Neural cell (in vitro differentiated cells): Measurements from ENCODE around the gene ANAPC2. TPM values are rescaled to one million over a fixed set of nuclear protein-coding genes. Genes with fewer than 3 reads are reported as not detected.

Experiments
- H2AFZ ChIP-seq: fragments of 200-600, 300-800 bp; sonication (generic), shearing (Covaris generic); 2 replicates; pipeline ENCODE4 v1.6.0; 2014; ENCODE audit warnings: low read depth, mild to moderate bottlenecking, antibody characterized with exemption, low read length, moderate library complexity
- H3F3A ChIP-seq: fragments of 200-600 bp; shearing (Covaris generic); 2 replicates; pipeline ENCODE4 v1.6.1; 2016; ENCODE audit warnings: mild to moderate bottlenecking, moderate library complexity, mixed read lengths, antibody characterized with exemption, low read length; ENCODE audit not compliant: insufficient read depth, poor library complexity, severe bottlenecking
- H3K27ac ChIP-seq: fragments of 200-600, 300-800 bp; sonication (generic), shearing (Covaris generic); 2 replicates; pipeline ENCODE4 v1.5.1; 2014; ENCODE audit warnings: mild to moderate bottlenecking, low read length, moderate library complexity
- H3K27me3 ChIP-seq: fragments of 300-800, 200-600 bp; sonication (generic), shearing (Covaris generic); 2 replicates; pipeline ENCODE4 v1.6.0; 2014; ENCODE audit warnings: mild to moderate bottlenecking, low read depth, low read length, moderate library complexity; ENCODE audit not compliant: insufficient read depth
- H3K36me3 ChIP-seq: fragments of 300-800, 200-600 bp; sonication (generic), shearing (Covaris generic); 2 replicates; pipeline ENCODE4 v1.5.1; 2014; ENCODE audit warnings: mild to moderate bottlenecking, antibody characterized with exemption, low read length, moderate library complexity; ENCODE audit not compliant: insufficient read depth
- H3K4me2 ChIP-seq: fragments of 300-800, 200-600 bp; sonication (generic), shearing (Covaris generic); 2 replicates; pipeline ENCODE4 v1.6.0; 2014; ENCODE audit warnings: mild to moderate bottlenecking, low read length
- H3K4me3 ChIP-seq: fragments of 300-800, 200-600 bp; sonication (generic), shearing (Covaris generic); 2 replicates; pipeline ENCODE4 v1.5.1; 2014; ENCODE audit warnings: mild to moderate bottlenecking, low read length, moderate library complexity
- H3K79me2 ChIP-seq: fragments of 200-600 bp; shearing (Covaris generic); replicated peaks from 2 replicates; pipeline ENCODE4 v1.6.0; 2014; ENCODE audit warnings: mild to moderate bottlenecking, low read length, moderate library complexity; ENCODE audit not compliant: insufficient read depth
- H3K9ac ChIP-seq: fragments of 300-800, 200-600 bp; sonication (generic), shearing (Covaris generic); 2 replicates; pipeline ENCODE4 v1.6.1; 2016; ENCODE audit warnings: mild to moderate bottlenecking, low read length, mixed read lengths
- H3K9me2 ChIP-seq: fragments of 200-600 bp; shearing (Covaris generic); 2 replicates; pipeline ENCODE4 v1.6.1; 2016; ENCODE audit warnings: mild to moderate bottlenecking, low read length, mixed read lengths; ENCODE audit not compliant: insufficient read depth
- H3K9me3 ChIP-seq: fragments of 200-600, 300-800 bp; sonication (generic), shearing (Covaris generic); 2 replicates; pipeline ENCODE4 v1.6.1; 2016; ENCODE audit warnings: mild to moderate bottlenecking, mixed run types, low read length, moderate library complexity, mixed read lengths
- H4K20me1 ChIP-seq: fragments of 200-600 bp; shearing (Covaris generic); 2 replicates; pipeline ENCODE4 v1.6.1; 2016; ENCODE audit warnings: mild to moderate bottlenecking, mixed run types; ENCODE audit not compliant: insufficient read depth
- EP300 ChIP-seq: fragments of 450-650 bp; conservative IDR thresholded peaks from 2 replicates; pipeline ENCODE4 v1.6.1; 2014; ENCODE audit warnings: antibody characterized with exemption, mild to moderate bottlenecking, moderate library complexity; ENCODE audit not compliant: poor library complexity, severe bottlenecking
- EZH2 ChIP-seq: fragments of 200-600, 300-800 bp; shearing (Covaris generic), sonication (generic); IDR thresholded peaks from 2 replicates; pipeline ENCODE4 v1.6.1; 2014; ENCODE audit warnings: antibody characterized with exemption, low read length, borderline replicate concordance, mild to moderate bottlenecking; ENCODE audit not compliant: insufficient read depth, poor library complexity, severe bottlenecking
- MXI1 ChIP-seq: fragments of 450-650 bp; conservative IDR thresholded peaks from 2 replicates; pipeline ENCODE4 v1.6.1; 2014; ENCODE audit warnings: antibody characterized with exemption, mild to moderate bottlenecking; ENCODE audit not compliant: poor library complexity, severe bottlenecking
- POLR2AphosphoS5 ChIP-seq: IDR thresholded peaks from 2 replicates; pipeline ENCODE4 v1.6.1; 2012
- RAD21 ChIP-seq: fragments of 450-650 bp; conservative IDR thresholded peaks from 2 replicates; pipeline ENCODE4 v1.6.1; 2014; ENCODE audit warnings: antibody characterized with exemption, mild to moderate bottlenecking, moderate library complexity
- SMC3 ChIP-seq: fragments of 450-650 bp; conservative IDR thresholded peaks from 2 replicates; pipeline ENCODE4 v1.6.1; 2014; ENCODE audit warnings: antibody characterized with exemption, mild to moderate bottlenecking, moderate library complexity; ENCODE audit not compliant: poor library complexity
- TAF1 ChIP-seq: IDR thresholded peaks from 2 replicates; pipeline ENCODE4 v1.6.1; 2012; ENCODE audit warnings: low read depth
- polyA plus RNA-seq: library from polyadenylated mRNA; depleted of rRNA; stranded (reverse); fragments of >200 nt; gene quantifications from 2 replicates; pipeline ENCODE4 v1.2.3, GENCODE V29; 2014
- TF ChIP-seq, protein P1 (sequence below): fragments of 450-650 bp; IDR thresholded peaks from 2 replicates; pipeline ENCODE4 v1.5.1; 2014; ENCODE audit warnings: antibody characterized with exemption, mild to moderate bottlenecking, moderate library complexity; ENCODE audit not compliant: poor library complexity, severe bottlenecking
- TF ChIP-seq, protein P2 (sequence below): IDR thresholded peaks from 2 replicates; pipeline ENCODE4 v1.6.1; 2012; ENCODE audit warnings: borderline replicate concordance

The ANAPC2 gene
- polyA plus RNA-seq, 1 donor from 2014 or later, result 38.1 TPM

DNA sequence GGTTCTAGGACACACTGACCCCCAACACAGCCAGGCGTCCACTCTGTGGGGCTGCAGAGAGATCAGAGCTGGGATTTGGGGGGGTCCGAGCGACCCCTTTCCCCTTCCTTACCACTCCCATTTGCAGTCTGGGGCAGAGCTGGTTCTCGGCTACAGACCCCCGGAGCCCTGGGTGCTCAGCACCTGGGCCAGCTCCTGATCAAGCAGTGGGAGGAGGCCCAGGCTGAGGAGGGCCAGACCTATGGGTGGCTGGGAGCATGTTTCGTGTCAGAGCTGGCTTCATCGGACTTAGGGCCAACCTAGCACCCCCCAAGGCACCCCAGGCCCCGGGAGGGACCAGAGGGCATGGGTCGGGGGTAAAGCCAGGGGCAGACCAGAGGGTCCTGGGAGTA lies 41.8 kb downstream of the ANAPC2 start:
- no peaks in the 10 kb centered on the region for H3K36me3 ChIP-seq
- H3K9me2 ChIP-seq, result no peaks in the 10 kb centered on the region
- H3K27ac ChIP-seq, result no peak overlapping the region
- H3K27me3 ChIP-seq, result peaks cover 26% of the 10 kb centered on the region
- H3F3A ChIP-seq, result no peaks in the 10 kb centered on the region
- H4K20me1 ChIP-seq, result no peaks in the 10 kb centered on the region
- no peaks in the 10 kb centered on the region for H3K79me2 ChIP-seq
- no peak overlapping the region for H3K4me2 ChIP-seq
- no peak overlapping the region for H2AFZ ChIP-seq
- no peak for TF ChIP-seq MXI1
- TF ChIP-seq EZH2, result no peak
- no peaks in the 10 kb centered on the region for H3K9me3 ChIP-seq
- no peak overlapping the region for H3K9ac ChIP-seq
- no peak overlapping the region for H3K4me3 ChIP-seq

DNA sequence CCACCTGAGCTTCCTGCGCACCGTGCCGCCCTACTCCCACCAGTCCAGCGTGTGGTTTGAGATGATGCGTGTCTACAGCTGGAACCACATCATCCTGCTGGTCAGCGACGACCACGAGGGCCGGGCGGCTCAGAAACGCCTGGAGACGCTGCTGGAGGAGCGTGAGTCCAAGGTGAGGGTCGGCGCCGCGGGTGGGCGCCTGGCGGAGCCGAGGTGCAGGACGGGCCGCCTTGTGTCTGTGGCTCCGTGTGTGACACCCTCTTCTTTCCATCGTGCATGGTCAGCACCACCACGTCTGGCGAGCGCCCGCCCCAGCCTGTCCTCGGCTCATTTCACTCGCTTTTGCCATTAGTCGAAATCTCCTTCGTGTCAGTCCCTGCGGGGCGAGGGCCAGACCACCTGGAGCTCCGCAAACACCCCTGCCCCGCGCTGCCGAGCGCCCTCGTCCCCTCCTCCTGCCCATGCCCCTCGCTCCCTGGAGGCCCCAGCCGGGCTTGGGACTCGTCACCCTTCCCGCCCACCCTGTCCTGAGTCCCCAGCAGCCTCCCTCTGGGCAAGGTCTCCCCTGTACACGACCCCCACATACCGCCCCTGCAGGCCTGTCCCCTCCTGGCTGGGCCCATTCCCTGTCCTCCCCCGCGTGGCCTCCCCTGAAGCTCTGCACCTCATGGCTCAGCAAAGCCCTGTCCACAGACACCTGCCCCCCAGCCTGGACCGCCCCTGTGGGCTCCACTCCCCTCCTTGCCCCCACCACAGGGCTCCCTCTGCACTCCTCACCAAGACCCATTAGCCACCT lies 42.4 kb downstream of the ANAPC2 start:
- H3K27ac ChIP-seq, result no peak overlapping the region
- H3K4me3 ChIP-seq, result no peak overlapping the region
- no peaks in the 10 kb centered on the region for H4K20me1 ChIP-seq
- H3K36me3 ChIP-seq, result no peaks in the 10 kb centered on the region
- H3K9me3 ChIP-seq, result no peaks in the 10 kb centered on the region
- no peak overlapping the region for H3K9ac ChIP-seq
- no peaks in the 10 kb centered on the region for H3K9me2 ChIP-seq
- no peaks in the 10 kb centered on the region for H3K79me2 ChIP-seq
- H3K27me3 ChIP-seq, result peaks cover 32% of the 10 kb centered on the region
- H3F3A ChIP-seq, result no peaks in the 10 kb centered on the region
- H2AFZ ChIP-seq, result no peak overlapping the region
- no peak for TF ChIP-seq EP300
- TF ChIP-seq POLR2AphosphoS5, result no peak
- TF ChIP-seq, protein P1, sequence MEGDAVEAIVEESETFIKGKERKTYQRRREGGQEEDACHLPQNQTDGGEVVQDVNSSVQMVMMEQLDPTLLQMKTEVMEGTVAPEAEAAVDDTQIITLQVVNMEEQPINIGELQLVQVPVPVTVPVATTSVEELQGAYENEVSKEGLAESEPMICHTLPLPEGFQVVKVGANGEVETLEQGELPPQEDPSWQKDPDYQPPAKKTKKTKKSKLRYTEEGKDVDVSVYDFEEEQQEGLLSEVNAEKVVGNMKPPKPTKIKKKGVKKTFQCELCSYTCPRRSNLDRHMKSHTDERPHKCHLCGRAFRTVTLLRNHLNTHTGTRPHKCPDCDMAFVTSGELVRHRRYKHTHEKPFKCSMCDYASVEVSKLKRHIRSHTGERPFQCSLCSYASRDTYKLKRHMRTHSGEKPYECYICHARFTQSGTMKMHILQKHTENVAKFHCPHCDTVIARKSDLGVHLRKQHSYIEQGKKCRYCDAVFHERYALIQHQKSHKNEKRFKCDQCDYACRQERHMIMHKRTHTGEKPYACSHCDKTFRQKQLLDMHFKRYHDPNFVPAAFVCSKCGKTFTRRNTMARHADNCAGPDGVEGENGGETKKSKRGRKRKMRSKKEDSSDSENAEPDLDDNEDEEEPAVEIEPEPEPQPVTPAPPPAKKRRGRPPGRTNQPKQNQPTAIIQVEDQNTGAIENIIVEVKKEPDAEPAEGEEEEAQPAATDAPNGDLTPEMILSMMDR, result no peak
- TF ChIP-seq SMC3, result no peak
- TF ChIP-seq MXI1, result no peak
- no peak for TF ChIP-seq TAF1
- no peak for TF ChIP-seq EZH2
- TF ChIP-seq, protein P2, sequence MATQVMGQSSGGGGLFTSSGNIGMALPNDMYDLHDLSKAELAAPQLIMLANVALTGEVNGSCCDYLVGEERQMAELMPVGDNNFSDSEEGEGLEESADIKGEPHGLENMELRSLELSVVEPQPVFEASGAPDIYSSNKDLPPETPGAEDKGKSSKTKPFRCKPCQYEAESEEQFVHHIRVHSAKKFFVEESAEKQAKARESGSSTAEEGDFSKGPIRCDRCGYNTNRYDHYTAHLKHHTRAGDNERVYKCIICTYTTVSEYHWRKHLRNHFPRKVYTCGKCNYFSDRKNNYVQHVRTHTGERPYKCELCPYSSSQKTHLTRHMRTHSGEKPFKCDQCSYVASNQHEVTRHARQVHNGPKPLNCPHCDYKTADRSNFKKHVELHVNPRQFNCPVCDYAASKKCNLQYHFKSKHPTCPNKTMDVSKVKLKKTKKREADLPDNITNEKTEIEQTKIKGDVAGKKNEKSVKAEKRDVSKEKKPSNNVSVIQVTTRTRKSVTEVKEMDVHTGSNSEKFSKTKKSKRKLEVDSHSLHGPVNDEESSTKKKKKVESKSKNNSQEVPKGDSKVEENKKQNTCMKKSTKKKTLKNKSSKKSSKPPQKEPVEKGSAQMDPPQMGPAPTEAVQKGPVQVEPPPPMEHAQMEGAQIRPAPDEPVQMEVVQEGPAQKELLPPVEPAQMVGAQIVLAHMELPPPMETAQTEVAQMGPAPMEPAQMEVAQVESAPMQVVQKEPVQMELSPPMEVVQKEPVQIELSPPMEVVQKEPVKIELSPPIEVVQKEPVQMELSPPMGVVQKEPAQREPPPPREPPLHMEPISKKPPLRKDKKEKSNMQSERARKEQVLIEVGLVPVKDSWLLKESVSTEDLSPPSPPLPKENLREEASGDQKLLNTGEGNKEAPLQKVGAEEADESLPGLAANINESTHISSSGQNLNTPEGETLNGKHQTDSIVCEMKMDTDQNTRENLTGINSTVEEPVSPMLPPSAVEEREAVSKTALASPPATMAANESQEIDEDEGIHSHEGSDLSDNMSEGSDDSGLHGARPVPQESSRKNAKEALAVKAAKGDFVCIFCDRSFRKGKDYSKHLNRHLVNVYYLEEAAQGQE, result no peak
- TF ChIP-seq RAD21, result no peak
- no peak overlapping the region for H3K4me2 ChIP-seq
